HG03460 (cell line): Measurements from ENCODE around the gene OLFM2.
"Not testable (repeated sequence)": the region's sequence is repeated elsewhere in the genome, so short reads cannot be mapped to it uniquely, and the experiment has no call there.

Experiments used
- ATAC-seq: cut with Tn5 transposase; IDR thresholded peaks from one replicate; pipeline ENCODE4 v1.9.1; 2021; ENCODE audit not compliant: unreplicated experiment

Gene OLFM2

GRCh38 chr19:9936326-9937000 is at the start of gene OLFM2:
TSS of gene OLFM2 (minus strand) at chr19:9936515. CDS start at chr19:9936366, 149 bp downstream.
- no peak for ATAC-seq

DNA sequence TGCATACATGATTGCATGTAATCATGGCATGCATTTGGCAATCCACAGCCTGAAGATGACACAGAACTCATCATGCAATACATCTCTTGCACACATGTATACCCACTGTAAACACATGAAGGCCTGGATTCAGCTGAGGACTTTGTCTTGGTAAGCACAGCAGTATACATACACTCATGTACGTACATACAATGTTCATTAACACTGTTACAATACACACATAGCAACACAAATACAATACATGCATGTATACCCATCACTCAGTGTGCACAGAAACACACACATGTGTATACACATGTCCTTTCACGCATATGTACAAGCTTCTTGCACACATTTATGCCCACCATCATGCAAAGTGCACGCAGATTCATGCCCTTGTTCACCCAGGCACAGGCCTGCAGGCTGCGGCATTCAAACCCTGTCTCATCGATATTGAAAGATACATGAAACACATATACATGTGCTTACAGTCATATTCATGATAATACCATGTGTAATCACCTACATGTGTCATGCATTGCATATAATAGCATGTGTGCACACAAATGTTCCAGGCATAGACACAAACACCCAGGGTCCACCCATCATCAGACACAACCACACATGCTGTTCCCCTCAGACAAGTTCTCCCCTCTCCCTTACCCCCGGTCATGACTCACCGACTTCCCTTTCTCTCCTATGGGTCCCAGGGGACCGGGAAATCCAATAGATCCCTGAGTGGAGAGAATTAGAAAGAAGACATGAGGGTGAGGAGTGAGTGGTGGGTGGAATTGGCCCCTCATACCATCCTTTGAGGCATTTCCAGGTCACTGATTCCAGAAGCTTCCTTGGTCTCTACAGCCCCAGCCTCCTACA is 45.3 kb upstream of the OLFM2 start:
- ATAC-seq = no peak

GRCh38 chr19:9972103-9972502 is 35.8 kb upstream of the OLFM2 start:
- no peak for ATAC-seq

DNA sequence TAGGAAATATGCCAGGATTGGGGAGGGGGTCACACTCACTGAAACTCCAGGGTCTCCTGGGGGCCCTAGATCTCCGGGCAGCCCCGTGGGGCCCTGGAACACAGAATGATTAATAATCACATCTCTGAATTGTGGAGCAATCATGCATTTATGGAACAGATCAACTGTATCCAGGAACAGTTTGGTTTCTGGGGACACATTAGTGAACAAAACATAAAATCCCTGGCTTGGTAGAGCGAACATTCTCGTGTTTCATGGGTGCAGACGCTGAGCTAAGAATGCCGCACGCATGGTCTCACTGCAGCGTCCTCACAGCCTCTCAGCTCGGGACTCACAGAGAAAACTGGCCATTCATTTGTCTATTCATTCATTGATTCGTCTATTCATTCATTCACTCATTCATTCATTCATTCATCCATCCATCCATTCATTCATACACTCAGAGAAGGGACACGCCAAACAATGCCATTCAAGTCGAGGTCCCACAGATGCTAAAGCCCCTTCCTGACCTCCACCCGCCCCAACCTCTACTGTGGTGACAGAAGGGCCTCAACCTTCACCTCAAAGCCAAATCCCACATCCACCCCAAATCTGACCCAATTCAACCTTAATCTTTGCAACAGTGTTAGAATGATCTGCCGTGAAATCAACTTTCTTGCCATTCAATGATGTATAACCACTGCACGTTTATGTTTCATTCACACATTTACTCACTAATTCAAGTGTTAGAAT is 35.0 kb upstream of the OLFM2 start:
- ATAC-seq = no peak

GRCh38 chr19:9970481-9970880 is 34.2 kb upstream of the OLFM2 start:
- no peak for ATAC-seq

DNA sequence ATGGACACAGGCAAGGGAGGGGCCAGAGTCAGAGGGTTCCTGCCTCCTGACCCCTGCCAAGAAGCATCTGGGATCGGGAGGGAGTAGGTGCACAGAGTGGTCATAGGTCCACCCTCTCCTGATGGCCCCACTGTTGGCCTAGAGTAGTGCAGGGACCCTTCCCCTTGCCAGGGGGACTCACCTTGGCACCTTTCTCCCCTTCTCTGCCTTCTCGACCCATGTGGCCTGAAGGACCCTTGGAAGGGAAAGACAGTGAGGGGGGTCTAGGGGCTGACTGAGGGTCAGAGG is 33.3 kb upstream of the OLFM2 start:
- no peak for ATAC-seq

GRCh38 chr19:9968820-9969687 is 32.7 kb upstream of the OLFM2 start:
- no peak for ATAC-seq

DNA sequence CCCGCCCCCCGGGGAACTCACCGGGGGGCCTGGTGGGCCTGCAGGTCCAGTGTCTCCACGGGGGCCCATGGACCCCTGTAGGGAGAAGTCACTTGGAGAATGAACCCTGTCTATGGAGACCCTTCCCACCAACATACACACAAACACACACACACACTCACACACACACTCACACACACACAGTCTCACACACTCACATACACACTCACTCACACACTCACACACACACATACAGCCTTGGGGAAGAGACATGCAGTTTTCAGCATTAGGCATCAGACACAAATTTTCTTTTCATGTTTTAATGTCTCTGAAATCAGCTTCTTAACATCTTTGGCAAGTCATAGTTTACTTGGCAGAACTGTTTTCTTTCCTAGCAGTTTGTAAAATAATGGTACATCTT is 31.0 kb upstream of the OLFM2 start:
- no peak for ATAC-seq

GRCh38 chr19:9966448-9966847 is 30.1 kb upstream of the OLFM2 start:
- ATAC-seq = no peak

GRCh38 chr19:9966024-9966423 is 29.7 kb upstream of the OLFM2 start:
- ATAC-seq = no peak

DNA sequence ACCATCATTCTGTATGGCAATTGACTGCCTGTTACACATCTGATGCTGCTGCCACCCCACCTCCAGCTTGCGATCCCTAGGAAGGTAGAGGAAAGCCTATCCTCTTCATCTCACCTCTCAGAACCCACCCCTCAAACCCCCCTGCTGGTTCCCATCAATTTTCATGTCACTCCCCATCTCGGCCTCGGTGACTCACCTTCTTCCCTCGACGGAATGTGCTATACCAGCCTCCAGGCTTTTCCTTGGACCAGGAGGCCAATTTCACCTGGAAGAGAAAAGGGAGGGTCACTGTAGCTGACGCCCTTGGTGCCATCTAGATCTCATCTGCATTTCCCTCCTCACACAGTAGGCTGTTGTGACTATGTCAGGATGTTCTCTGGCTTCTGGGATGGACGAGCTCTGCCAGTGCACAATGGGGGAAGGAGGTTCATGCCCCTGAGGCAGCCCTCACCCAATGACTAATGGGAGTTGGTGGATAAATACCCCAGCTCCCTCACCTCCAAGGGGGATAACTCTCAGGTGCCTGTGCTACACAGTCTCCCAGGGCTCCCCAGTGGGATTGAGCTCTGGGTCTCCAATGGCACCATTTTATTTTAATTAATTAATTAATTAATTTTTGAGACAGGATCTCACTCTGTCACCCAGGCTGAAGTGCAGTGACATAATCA is 26.4 kb upstream of the OLFM2 start:
- ATAC-seq = no peak

- ATAC-seq = no peak
Measured at GRCh38 chr19:9961103-9961502, 24.8 kb upstream of the OLFM2 start.

DNA sequence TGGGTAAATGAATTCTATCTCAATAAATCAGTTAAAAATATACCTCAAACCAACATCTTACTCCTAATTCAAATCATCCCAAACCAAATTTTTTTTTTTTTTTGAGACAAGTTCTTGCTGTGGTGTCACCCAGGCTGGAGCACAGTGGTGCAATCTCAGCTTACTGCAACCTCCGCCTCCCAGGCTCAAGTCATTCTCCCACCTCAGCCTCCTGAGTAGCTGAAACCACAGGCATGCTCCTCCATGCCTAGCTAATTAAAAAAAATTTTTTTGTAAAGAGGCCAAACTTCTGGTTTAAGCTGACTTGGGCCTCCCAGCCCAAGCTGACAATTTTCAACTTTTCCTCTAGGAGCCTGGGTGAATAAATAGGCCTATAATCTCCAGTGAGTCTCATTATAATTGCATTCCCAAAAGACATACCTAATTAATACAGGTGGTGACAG is 22.1 kb upstream of the OLFM2 start:
- ATAC-seq = no peak

- no peak for ATAC-seq
Measured at GRCh38 chr19:9956956-9957355, 20.6 kb upstream of the OLFM2 start.

- ATAC-seq = no peak
Measured at GRCh38 chr19:9953802-9954542, 17.7 kb upstream of the OLFM2 start.

GRCh38 chr19:9952276-9952675 is 16.0 kb upstream of the OLFM2 start:
- no peak for ATAC-seq

DNA sequence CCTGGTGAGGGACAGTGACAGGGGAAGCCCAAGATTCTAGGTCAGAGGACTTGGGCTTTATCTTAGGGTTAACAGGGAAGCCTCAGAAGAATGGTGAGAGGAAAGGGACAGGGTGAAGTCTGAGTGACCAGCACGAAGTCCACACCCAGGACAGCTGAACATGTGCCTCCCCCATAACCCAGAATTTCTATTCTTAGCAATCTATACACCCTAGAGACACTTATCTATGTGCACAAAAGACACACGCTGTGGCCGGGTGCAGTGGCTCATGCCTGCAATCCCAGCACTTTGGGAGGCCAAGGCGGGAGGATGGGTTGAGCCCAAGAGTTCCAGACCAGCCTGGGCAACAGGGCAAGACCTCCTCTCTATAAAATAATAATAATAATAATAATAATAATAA is 11.1 kb upstream of the OLFM2 start:
- ATAC-seq = no peak

- not testable (repeated sequence) for ATAC-seq
Measured at GRCh38 chr19:9946528-9947125, 10.3 kb upstream of the OLFM2 start.

DNA sequence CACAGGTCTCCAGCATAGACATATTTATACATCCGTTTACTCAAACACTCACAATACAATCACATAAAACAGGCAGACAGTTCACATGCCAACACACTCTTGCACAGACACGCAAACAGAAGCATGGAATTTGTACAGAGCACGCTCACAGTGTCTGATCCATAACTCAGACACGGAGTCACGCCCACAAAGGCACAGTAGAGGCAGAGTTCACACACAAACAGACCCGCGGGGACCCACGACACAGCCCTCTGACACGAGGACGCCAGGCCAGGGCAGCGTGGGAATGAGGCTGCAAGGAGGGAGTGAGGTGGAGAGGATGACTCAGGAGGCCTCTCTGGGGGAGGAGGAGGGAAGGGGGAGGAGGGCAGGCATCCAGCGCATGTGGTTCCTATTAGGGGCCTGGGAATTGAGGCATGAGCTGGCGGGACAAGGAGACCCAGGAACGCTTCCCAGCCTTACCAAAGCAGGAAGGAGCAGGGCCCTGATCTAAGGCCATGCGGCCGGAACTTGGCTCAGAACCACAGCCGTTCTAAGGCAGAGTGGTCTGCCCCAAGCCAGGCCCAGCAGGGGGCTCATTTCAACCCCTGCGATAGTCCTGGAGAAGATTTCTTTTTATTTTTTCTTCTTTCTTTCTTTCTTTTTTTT is 9.1 kb upstream of the OLFM2 start:
- ATAC-seq = no peak
